Measurements from ENCODE around the gene SF3A1.

Gene SF3A1

GRCh38 chr22:30301995-30302809, 54.5 kb downstream of the SF3A1 start:
- peak in 1 of 5 donors; percentile 34 for DNase-seq

GRCh38 chr22:30299322-30299721, 57.4 kb downstream of the SF3A1 start:
- DNase-seq, result no peak

GRCh38 chr22:30297991-30298701, 58.5 kb downstream of the SF3A1 start:
- DNase-seq, result no peak

- DNase-seq, result no peak
These were observed 59.3 kb downstream of the SF3A1 start for GRCh38 chr22:30297276-30297990.

- DNase-seq, result no peak
These were observed 59.9 kb downstream of the SF3A1 start for GRCh38 chr22:30296833-30297232.

- no peak for DNase-seq
These were observed 60.4 kb downstream of the SF3A1 start for GRCh38 chr22:30296324-30296723.

GRCh38 chr22:30295576-30295975, 61.1 kb downstream of the SF3A1 start:
- DNase-seq, result no peak

- no peak for DNase-seq
These were observed 61.9 kb downstream of the SF3A1 start for GRCh38 chr22:30294830-30295229.

GRCh38 chr22:30294066-30294465, 62.6 kb downstream of the SF3A1 start:
- DNase-seq, result no peak

GRCh38 chr22:30293026-30293425, 63.7 kb downstream of the SF3A1 start:
- no peak for DNase-seq

GRCh38 chr22:30292069-30292970, 64.4 kb downstream of the SF3A1 start:
- DNase-seq, result no peak

- no peak for DNase-seq
These were observed 65.4 kb downstream of the SF3A1 start for GRCh38 chr22:30291058-30291892.

- DNase-seq, result no peak
These were observed 66.2 kb downstream of the SF3A1 start for GRCh38 chr22:30290342-30291057.

- DNase-seq, result no peak
These were observed 66.7 kb downstream of the SF3A1 start for GRCh38 chr22:30289980-30290313.

- peak; percentile 81 to 94 (median 85) for DNase-seq
These were observed 67.3 kb downstream of the SF3A1 start, which contains the start of gene CASTOR1 for GRCh38 chr22:30289141-30289979. CASTOR1 (minus strand) TSS chr22:30289505; CDS start chr22:30289497, 8 bp downstream.

GRCh38 chr22:30288419-30289140, 68.1 kb downstream of the SF3A1 start:
- DNase-seq, result no peak

GRCh38 chr22:30287648-30288418, 68.9 kb downstream of the SF3A1 start:
- peak; percentile 65 to 89 (median 81) for DNase-seq
